Omental fat pad (tissue), 4 donors: Measurements from ENCODE around the gene BAZ2B. TPM values are rescaled to one million over a fixed set of nuclear protein-coding genes. Genes with fewer than 3 reads are reported as not detected.

Source experiments
- ATAC-seq: fragments of 150-250 bp; one replicate; pipeline ENCODE4 v1.9.1; 2016; ENCODE audit warnings: mild to moderate bottlenecking, moderate library complexity; ENCODE audit not compliant: low FRiP score
- DNase-seq: peaks from one replicate; pipeline ENCODE4 v3.0.0-alpha.2; 2019; ENCODE audit warnings: low spot score
- CTCF ChIP-seq, 3 donors: fragments of 450-650 bp; IDR thresholded peaks; one replicate each; pipeline ENCODE4 v1.5.1; 2016 to 2017; ENCODE audit warnings: antibody characterized with exemption in 3 of 3, mild to moderate bottlenecking in 3 of 3, moderate library complexity in 2 of 3
- total RNA-seq, 4 donors: library from RNA; depleted of rRNA; stranded (reverse); fragments of >200 nt; gene quantifications; one replicate each; pipeline ENCODE4 v1.1.0, GENCODE V29; 2016

BAZ2B gene
- total RNA-seq, 4 donors from 2014 or later: 47.3 to 147 (median 88.9) TPM

- DNase-seq: no peak
Observed at GRCh38 chr2:159617100-159617499, 752 bp upstream of the BAZ2B start.

GRCh38 chr2:159615367-159616285, 722 bp downstream of the BAZ2B start:
- ATAC-seq: peak; percentile 92
- TF ChIP-seq CTCF (IDR thresholded peaks at IDR 0.05): no peak
- peak; percentile 59 for DNase-seq

More at GRCh38 chr2:159617100-159617499, 752 bp upstream of the BAZ2B start:
- TF ChIP-seq CTCF (IDR thresholded peaks at IDR 0.05): no peak
- no peak for ATAC-seq

- ATAC-seq (peak; percentile 49), DNase-seq (no peak)
- no peak for TF ChIP-seq CTCF (IDR thresholded peaks at IDR 0.05)
Observed at GRCh38 chr2:159614534-159615366, 1.6 kb downstream of the BAZ2B start.

- no peak for TF ChIP-seq CTCF (IDR thresholded peaks at IDR 0.05)
- ATAC-seq (no peak), DNase-seq (no peak)
Observed at GRCh38 chr2:159613651-159614285, 2.6 kb downstream of the BAZ2B start.

GRCh38 chr2:159613091-159613490, 3.3 kb downstream of the BAZ2B start:
- TF ChIP-seq CTCF (IDR thresholded peaks at IDR 0.05): no peak
- DNase-seq (no peak), ATAC-seq (no peak)

GRCh38 chr2:159612255-159612901, 4.0 kb downstream of the BAZ2B start:
- no peak for TF ChIP-seq CTCF (IDR thresholded peaks at IDR 0.05)
- no peak for ATAC-seq
- DNase-seq: no peak
